B cell (primary cell): ENCODE measurements around the gene ZNF267.

ENCODE experiments used
- EZH2 ChIP-seq: IDR thresholded peaks from 2 replicates; pipeline ENCODE4 v1.6.1; 2012; ENCODE audit warnings: borderline replicate concordance, low read depth, mild to moderate bottlenecking, moderate library complexity, low read length; ENCODE audit not compliant: insufficient read depth, poor library complexity, severe bottlenecking
- TF ChIP-seq, protein P1 (sequence below): fragments of 200-600 bp; IDR thresholded peaks from one replicate; pipeline ENCODE4 v1.8.0; 2022; ENCODE audit warnings: antibody characterized with exemption, mild to moderate bottlenecking

DNA sequence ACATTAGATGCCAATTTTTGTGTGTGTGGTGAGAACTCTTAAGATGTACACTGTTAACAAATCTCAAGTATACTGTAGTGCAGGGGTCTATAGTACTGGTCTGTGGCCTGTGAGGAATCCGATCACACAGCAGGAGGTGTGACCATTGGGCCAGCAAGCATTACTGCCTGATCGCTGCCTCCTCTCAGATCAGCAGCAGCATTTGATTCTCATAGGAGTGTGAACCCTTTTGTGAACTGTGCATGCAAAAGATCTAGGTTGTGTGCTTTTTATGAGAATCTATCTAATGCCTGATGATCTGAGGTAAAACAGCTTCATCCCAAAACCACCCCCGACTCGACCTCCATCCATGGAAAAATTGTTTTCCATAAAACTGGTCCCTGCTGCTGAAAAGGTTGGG is 12.6 kb downstream of the ZNF267 start:
- TF ChIP-seq, protein P1, sequence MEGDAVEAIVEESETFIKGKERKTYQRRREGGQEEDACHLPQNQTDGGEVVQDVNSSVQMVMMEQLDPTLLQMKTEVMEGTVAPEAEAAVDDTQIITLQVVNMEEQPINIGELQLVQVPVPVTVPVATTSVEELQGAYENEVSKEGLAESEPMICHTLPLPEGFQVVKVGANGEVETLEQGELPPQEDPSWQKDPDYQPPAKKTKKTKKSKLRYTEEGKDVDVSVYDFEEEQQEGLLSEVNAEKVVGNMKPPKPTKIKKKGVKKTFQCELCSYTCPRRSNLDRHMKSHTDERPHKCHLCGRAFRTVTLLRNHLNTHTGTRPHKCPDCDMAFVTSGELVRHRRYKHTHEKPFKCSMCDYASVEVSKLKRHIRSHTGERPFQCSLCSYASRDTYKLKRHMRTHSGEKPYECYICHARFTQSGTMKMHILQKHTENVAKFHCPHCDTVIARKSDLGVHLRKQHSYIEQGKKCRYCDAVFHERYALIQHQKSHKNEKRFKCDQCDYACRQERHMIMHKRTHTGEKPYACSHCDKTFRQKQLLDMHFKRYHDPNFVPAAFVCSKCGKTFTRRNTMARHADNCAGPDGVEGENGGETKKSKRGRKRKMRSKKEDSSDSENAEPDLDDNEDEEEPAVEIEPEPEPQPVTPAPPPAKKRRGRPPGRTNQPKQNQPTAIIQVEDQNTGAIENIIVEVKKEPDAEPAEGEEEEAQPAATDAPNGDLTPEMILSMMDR: no peak
- no peak for TF ChIP-seq EZH2
